Right lung (tissue), 5 donors: ENCODE results near the gene LRRC4C. TPM values are rescaled to one million over a fixed set of nuclear protein-coding genes. Genes with fewer than 3 reads are reported as not detected.
"Not testable (repeated sequence)": the region's sequence is repeated elsewhere in the genome, so short reads cannot be mapped to it uniquely, and the experiment has no call there.

Source experiments
- DNase-seq, 2 donors: peaks; one replicate each; pipeline ENCODE4 v3.0.0-alpha.2; 2013
- polyA plus RNA-seq, 5 donors: library from polyadenylated mRNA; unstranded; fragments of 120-200 nt; gene quantifications; one replicate each; pipeline versions ENCODE4 v1.2.1 to v1.2.3, GENCODE V29; 2013; ENCODE audit warnings: inconsistent platforms in 1 of 5, low replicate concordance in 1 of 5; ENCODE audit not compliant: insufficient read length in 5 of 5, insufficient read depth in 1 of 5

Gene LRRC4C
- polyA plus RNA-seq, 5 donors, result 3.1 to 5.9 (median 4.8) TPM

DNA sequence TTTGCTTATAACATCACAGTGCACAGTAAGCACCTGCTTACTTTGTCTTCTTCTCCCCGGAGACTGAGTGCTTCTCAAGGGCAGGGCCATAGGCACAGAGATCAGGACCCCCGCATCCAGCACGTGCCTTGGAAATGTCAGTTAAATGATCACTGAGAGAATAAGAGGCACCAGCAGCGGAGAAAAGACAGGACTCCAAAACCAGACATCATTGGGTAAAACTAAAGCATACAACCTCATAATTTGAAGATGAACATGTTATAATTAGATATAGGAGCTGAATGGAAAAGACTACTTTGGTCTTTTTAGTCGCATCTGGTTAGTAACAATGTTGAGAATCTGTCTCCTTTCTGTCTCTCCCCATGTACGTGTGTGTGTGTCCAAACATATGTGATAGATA, 1279.9 kb downstream of the LRRC4C start:
- no peak for DNase-seq

- DNase-seq, result no peak
Observed at GRCh38 chr11:40178470-40178869, 1281.0 kb downstream of the LRRC4C start.

GRCh38 chr11:40175980-40176379, 1283.5 kb downstream of the LRRC4C start:
- no peak for DNase-seq

DNA sequence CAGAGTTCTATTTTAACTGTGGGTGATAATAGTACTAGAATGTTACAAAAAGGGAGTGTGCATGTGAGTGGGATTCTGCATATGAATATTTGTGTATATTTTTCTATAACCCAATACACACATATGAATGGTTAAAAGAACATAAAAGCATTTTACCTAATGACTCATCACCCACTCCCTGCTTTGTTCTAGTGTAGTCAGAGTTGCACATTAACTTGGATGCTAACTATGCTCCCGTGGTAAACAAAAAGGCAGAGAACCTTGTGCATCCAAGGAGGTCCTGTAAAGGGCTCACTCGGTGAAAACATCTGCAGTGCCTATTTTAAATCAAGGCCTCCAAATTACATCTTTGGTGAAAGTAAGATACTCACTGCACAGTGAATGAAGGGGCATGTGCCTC, 1289.4 kb downstream of the LRRC4C start:
- DNase-seq, result no peak

- no peak for DNase-seq
Observed at GRCh38 chr11:40168414-40168813, 1291.0 kb downstream of the LRRC4C start.

DNA sequence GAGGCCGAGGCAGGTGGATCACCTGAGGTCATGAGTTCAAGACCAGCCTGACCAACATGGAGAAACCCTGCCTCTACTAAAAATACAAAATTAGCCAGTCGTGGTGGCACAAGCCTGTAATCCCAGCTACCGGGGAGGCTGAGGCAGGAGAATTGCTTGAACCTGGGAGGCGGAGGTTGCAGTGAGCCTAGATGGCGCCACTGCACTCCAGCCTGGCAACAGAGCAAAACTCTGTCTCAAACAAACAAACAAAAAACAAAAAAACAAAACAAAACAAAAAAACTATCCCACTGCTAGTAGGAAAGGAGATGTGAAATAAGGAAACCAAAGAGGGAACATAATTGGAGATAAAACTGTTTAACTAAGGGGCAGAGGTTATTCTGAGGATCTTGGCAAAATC, 1291.6 kb downstream of the LRRC4C start:
- DNase-seq, result not testable (repeated sequence)

- no peak for DNase-seq
Observed at GRCh38 chr11:40166892-40167291, 1292.6 kb downstream of the LRRC4C start.

- DNase-seq, result no peak
Observed at GRCh38 chr11:40162901-40163883, 1296.3 kb downstream of the LRRC4C start.

DNA sequence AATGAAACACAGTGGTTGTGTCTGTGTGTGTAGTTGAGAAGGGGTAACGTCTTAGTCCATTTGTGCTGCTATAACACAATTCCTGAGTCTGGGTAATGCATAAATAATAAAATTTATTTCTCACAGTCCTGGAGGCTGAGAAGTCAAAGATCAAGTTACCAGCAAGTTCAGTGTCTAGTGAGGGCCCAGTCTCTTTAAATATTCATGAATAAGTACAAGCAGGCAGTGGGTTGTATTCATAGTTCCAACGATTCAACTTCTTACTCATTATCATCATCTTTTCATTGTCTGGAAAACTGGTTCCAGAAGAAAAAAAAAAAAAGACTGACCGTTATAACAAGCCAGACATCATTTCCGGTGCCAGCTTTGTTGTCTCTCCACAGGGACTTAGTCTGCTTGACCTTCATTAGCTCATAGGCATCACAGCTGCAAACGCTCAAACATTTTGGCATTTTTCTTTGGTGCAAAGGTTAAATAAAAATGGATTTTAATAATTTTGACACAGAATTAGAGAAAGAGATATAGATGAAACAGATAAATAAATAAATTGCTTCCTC, 1297.5 kb downstream of the LRRC4C start:
- peak in 1 of 2 donors; percentile 4 for DNase-seq

GRCh38 chr11:40160418-40160817, 1299.0 kb downstream of the LRRC4C start:
- DNase-seq, result no peak

DNA sequence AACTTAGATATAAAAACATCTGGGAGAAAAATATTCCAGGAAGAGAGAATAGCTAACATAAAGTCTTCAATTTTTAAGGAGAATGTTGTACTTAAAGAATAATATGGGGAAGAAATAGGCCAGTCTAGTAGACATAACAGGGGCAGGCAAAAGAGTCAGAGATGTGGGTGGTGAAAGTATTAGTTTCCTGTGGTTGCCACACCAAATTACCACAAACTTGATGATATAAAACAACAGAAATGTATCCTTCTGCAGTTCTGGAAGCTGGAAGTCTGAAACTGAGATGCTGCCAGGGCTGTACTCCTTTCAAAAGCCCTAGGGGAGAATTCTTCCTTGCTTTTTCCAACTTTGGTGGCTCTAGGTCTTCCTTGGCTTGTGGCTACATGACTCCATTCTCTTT, 1309.7 kb downstream of the LRRC4C start:
- no peak for DNase-seq

- DNase-seq, result no peak
Observed at GRCh38 chr11:40140560-40140959, 1318.9 kb downstream of the LRRC4C start.

GRCh38 chr11:40139536-40139935, 1319.9 kb downstream of the LRRC4C start:
- DNase-seq, result no peak

- peak; percentile 45 to 55 for DNase-seq
Observed at GRCh38 chr11:40139066-40139465, 1320.4 kb downstream of the LRRC4C start.

GRCh38 chr11:40134820-40135570, 1324.5 kb downstream of the LRRC4C start:
- no peak for DNase-seq

DNA sequence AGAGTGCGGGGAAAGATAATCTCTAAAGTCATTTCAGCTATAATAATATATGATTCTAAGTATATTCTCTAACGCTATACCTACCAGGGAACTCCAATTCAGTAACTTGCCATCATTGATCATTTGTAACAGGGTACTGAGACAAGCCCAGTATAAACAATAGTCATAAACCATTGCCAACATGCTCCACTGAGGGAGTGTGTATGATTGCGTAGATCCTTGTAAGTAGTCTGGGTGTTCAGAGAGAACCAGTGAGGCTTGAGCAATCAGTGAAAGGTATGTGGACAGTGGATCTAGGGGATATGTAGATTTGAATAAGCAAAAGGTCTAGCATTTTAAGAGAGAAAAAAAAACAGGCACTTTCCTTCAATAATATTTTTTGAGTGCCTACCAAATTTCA, 1326.0 kb downstream of the LRRC4C start:
- no peak for DNase-seq

- DNase-seq, result no peak
Observed at GRCh38 chr11:40132912-40133311, 1326.5 kb downstream of the LRRC4C start.

GRCh38 chr11:40130427-40130826, 1329.0 kb downstream of the LRRC4C start:
- DNase-seq, result no peak

DNA sequence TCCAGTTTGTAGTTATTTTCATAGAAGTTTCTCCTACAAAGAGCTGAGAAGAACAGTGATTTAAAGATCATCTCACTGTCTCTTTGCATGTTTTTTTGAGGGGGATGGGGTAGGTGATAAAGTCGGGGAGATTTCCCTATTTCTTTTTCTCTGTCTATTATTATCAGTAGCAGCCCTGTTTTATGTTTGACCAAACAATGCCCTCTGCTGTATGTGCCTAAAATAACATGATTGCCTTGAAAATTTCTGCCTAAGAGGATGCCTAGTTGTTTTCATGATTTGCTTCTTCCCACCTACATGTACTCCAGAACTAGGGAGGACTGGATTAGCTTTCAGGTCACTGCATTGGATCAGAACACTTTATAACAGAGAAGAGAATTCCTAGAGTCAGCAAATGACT, 1330.2 kb downstream of the LRRC4C start:
- no peak for DNase-seq

DNA sequence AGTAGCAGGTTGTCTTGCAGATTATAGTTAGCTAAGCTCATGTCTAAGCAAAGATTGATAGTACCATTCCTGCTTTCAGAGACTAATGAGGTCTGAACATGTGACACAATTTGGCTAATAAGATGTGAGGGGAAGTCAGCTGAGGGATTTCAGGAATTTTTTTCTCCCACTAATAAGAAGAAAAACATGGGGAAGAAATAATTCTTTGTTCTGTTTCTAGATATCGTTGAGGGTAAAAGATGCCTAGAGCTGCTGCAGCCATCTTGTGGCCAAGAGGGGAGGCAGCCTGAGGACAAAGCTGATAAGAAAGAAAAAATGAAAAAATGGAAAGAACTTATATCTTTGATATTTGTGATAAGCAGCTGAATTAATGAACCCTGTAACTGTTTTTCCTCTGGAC, 1334.4 kb downstream of the LRRC4C start:
- no peak for DNase-seq

GRCh38 chr11:40119661-40120060, 1339.8 kb downstream of the LRRC4C start:
- DNase-seq, result no peak

GRCh38 chr11:40118780-40119179, 1340.7 kb downstream of the LRRC4C start:
- DNase-seq, result no peak

DNA sequence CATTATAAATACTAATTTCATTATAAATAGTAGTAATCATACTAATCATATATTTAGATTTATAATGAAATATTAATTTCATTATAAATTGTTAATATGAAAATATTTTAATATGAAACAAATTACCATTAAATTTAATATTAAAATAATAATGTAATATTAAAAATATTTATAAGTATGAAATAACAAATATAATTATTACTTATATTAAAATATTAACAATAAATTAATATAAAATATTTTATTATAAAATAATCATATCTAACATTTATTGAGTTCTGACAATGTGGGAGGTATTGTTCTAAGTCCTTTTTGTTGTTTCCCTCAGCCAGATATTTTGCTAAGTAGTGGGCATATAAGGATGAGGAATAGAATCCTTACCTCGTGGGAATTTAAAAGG, 1341.4 kb downstream of the LRRC4C start:
- no peak for DNase-seq
